Activated CD4-positive, alpha-beta T cell treated with anti-CD3 and anti-CD28 coated beads, Interleukin-10, Interleukin-2, amounts not matched to agents 100 ng/mL and 50 ng/mL, durations not matched to agents 16 hours and 8 hours (primary cell): ENCODE data around the gene AAR2.

Source experiments
- DNase-seq: peaks from one replicate; pipeline ENCODE4 v3.0.0-alpha.2; 2020

The AAR2 gene

GRCh38 chr20:36281785-36282380 lies 45.6 kb downstream of the AAR2 start:
- no peak for DNase-seq

DNA sequence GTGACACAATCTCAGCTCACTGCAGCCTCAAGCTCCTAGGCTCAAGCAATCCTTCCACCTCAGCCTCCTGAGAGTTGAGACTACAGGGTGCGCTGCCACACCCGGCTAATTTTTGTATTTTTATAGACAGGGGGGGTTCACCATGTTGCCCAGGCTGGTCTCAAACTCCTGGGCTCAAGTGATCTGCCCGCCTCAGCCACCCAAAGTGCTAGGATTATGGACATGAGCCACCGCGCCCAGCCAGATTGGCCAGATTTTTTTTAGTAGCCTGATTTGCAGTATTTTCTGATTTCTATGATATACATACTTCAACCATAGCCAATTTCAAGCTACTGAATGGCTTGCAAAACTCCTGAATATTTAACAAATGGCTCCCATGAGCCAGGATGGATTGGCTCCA lies 48.5 kb downstream of the AAR2 start:
- no peak for DNase-seq

DNA sequence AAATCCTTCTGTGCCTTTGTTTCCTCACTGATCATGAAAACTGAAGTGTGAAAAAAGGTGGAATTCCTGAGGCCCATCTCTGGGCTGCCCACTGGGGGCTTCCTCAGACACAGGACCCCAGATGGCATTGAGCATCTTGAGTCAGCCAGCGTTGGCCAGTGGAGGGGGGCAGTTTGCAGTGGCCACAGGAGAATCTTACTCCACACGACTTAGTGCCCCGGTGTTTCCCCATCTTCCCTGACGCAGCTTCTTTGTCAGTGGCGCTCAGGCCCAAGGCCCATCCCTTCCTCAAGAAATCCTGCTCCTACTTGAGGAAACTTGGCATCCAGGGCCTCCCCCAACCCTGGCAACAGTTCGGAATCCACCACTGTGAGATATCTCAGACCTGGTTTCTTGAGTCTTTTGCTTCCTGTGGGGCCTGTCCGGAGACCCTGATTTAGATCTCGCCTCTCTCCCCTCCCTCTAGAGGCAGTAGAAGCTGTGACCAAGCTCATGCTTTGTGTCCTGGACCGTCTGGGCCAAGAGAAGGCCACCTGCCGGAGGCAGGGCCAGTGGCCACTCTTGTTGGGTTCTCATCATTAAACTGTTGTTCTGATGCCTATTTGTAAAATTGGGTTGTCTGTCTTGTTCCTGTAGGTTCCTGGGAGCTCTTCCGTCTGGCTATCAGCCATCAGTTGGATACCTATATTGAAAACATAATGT lies 49.6 kb downstream of the AAR2 start:
- DNase-seq, result no peak

GRCh38 chr20:36297656-36298055 lies 61.4 kb downstream of the AAR2 start:
- DNase-seq, result no peak

GRCh38 chr20:36298061-36298460 lies 61.8 kb downstream of the AAR2 start:
- no peak for DNase-seq

GRCh38 chr20:36298795-36299339 lies 62.6 kb downstream of the AAR2 start:
- no peak for DNase-seq

DNA sequence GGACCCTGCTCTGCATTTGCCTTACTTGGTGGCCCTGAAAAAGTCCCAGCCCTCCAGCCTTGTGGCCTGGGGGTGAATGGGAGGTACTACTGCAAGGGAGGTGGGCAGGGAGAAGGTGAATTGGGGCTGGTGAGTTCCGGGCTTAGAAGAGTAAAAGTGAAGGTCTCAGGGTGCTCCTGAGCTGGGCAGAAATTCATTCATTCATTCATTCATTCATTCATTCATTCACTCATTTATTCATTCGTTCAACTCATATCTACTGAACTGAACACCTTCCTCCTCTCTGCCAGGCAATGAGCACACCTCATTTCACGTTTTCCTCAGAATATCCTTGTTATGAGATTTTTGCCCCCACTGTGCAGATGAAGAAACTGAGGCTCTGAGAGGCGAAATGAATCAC lies 63.2 kb downstream of the AAR2 start:
- DNase-seq, result no peak

GRCh38 chr20:36301359-36302119 lies 65.3 kb downstream of the AAR2 start:
- DNase-seq, result no peak

DNA sequence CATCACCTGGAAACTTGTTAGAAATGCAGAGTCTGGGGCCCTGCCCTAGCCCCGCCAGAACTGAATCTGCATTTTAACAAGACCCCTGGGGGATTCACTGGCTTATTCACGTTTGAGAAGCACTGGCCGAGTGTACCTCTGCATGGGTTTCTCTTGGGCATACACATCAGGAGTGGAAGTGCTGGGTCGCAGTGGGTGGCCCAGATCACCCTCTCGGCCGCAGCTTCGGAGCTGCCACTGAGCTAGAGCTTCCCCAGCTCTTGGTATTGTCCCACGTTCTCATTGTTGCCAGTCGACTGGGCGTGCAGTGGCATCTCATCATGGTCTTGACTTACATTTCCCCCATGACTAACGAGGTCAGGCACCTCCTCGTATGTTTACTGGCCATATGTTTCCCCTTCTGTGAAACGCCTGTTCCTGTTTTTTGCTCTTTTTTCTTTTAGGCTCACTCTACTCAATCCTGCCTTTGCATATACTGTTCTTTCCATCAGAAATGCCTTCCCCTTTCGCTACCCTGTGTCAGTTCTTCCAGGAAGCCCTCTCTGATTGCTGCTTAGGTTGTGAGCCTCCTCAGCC lies 66.8 kb downstream of the AAR2 start:
- DNase-seq, result no peak

DNA sequence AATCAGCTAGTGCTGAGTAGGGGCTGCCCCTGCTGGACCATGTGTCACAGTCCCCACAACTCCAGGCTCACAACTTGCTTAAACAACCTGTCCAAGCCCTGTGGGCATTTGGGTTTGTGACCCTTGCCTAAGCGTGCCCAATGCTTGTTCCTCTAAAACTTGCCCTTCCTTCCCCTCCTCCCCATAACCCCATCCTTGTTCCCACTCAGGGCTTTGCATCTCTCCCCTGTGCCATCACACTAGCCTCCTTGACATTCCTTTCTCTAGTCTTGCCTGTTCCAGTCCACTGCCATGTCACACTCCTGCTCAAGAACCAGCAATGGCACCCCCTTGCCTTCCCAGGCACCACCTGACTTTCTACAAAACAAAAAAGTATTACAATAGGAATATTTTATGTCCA lies 67.6 kb downstream of the AAR2 start:
- no peak for DNase-seq

GRCh38 chr20:36304786-36305495 lies 68.7 kb downstream of the AAR2 start:
- no peak for DNase-seq

GRCh38 chr20:36305602-36306551 lies 69.6 kb downstream of the AAR2 start, which contains the start of gene DLGAP4:
Gene DLGAP4 (plus strand): TSS chr20:36306339. CDS start chr20:36431718, 125,379 bp downstream.
- no peak for DNase-seq
